ENCODE data around the gene GOLT1A. TPM values are rescaled to one million over a fixed set of nuclear protein-coding genes. Genes with fewer than 3 reads are reported as not detected.
A peak's percentile ranks its signal among the peaks of the same experiment; 100 is the strongest.
"Not testable (repeated sequence)": the region's sequence is repeated elsewhere in the genome, so short reads cannot be mapped to it uniquely, and the experiment has no call there.

GOLT1A gene
- total RNA-seq, 1 donor from 2014 or later = 4.2 TPM

DNA sequence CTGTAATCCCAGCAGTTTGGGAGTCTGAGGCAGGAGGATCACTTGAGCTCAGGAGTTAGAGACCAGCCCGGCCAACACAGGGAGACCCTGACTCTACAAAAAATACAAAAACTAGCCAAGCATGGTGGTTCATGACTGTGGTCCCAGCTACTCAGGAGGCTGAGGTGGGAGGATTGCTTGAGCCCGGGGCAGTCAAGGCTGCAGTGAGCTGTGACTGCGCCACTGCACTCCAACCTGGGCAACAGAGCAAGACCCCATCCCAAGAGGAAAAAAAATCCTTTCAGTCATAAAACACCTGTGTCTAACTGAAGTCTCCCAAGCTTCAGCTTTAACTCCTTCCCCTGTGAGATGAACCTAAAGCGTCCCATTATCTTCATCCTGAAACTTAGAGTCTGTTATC, 33.1 kb upstream of the GOLT1A start:
- Mint-ChIP-seq H3K4me3 (ENCODE audit: low read depth) (no peak overlapping the region), H3K4me1 (ENCODE audit: low read depth) (no peaks in the 10 kb centered on the region), H3K9me3 (ENCODE audit: low read depth) (no peaks in the 10 kb centered on the region), H3K27me3 (no peaks in the 10 kb centered on the region), H3K27ac (peak overlapping the region; percentile 64), H3K36me3 (ENCODE audit: insufficient read depth) (peaks cover 23% of the 10 kb centered on the region)
- TF ChIP-seq, protein P1, sequence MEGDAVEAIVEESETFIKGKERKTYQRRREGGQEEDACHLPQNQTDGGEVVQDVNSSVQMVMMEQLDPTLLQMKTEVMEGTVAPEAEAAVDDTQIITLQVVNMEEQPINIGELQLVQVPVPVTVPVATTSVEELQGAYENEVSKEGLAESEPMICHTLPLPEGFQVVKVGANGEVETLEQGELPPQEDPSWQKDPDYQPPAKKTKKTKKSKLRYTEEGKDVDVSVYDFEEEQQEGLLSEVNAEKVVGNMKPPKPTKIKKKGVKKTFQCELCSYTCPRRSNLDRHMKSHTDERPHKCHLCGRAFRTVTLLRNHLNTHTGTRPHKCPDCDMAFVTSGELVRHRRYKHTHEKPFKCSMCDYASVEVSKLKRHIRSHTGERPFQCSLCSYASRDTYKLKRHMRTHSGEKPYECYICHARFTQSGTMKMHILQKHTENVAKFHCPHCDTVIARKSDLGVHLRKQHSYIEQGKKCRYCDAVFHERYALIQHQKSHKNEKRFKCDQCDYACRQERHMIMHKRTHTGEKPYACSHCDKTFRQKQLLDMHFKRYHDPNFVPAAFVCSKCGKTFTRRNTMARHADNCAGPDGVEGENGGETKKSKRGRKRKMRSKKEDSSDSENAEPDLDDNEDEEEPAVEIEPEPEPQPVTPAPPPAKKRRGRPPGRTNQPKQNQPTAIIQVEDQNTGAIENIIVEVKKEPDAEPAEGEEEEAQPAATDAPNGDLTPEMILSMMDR (IDR thresholded peaks at IDR 0.05; ENCODE audit: unreplicated experiment) = no peak
- no peak for DNase-seq (ENCODE audit: low spot score, unreplicated experiment)

DNA sequence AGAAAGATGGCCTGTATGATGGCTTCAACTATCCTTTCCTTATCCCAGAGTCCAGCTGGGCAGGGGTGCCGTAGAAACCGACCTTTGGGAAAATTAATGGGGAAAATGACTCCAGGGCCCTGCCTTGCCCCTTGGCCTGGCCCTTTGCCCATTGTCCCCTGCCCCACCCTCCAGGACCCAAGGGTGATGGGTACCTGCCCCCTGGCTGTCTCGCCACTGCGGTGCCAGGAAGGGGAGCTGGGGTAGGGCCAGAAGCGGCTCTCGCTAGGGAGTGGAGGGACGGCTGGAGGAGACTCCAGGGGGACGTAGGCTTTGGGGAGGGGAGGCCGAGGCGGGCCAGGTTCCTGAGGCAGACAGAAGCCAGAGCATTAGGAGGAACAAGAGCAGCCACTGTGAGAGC, 29.1 kb upstream of the GOLT1A start:
- Mint-ChIP-seq H3K9me3 (ENCODE audit: low read depth) (no peaks in the 10 kb centered on the region), H3K4me3 (ENCODE audit: low read depth) (no peak overlapping the region), H3K36me3 (ENCODE audit: insufficient read depth) (peaks cover 37% of the 10 kb centered on the region), H3K4me1 (ENCODE audit: low read depth) (no peaks in the 10 kb centered on the region), H3K27me3 (no peaks in the 10 kb centered on the region), H3K27ac (no peak overlapping the region)
- DNase-seq (ENCODE audit: low spot score, unreplicated experiment) = no peak
- TF ChIP-seq, protein P1 (IDR thresholded peaks at IDR 0.05; ENCODE audit: unreplicated experiment) = no peak

GRCh38 chr1:204241914-204242313, 28.1 kb upstream of the GOLT1A start:
- Mint-ChIP-seq H3K9me3 (ENCODE audit: low read depth) (no peaks in the 10 kb centered on the region), H3K4me3 (ENCODE audit: low read depth) (no peak overlapping the region), H3K36me3 (ENCODE audit: insufficient read depth) (peaks cover 34% of the 10 kb centered on the region), H3K27ac (no peak overlapping the region), H3K4me1 (ENCODE audit: low read depth) (no peaks in the 10 kb centered on the region), H3K27me3 (no peaks in the 10 kb centered on the region)
- TF ChIP-seq, protein P1 (IDR thresholded peaks at IDR 0.05; ENCODE audit: unreplicated experiment) = no peak
- DNase-seq (ENCODE audit: low spot score, unreplicated experiment) = no peak

GRCh38 chr1:204241050-204241449, 27.3 kb upstream of the GOLT1A start:
- Mint-ChIP-seq H3K27me3 (no peaks in the 10 kb centered on the region), H3K4me1 (ENCODE audit: low read depth) (no peaks in the 10 kb centered on the region), H3K36me3 (ENCODE audit: insufficient read depth) (peaks cover 31% of the 10 kb centered on the region), H3K27ac (no peak overlapping the region), H3K4me3 (ENCODE audit: low read depth) (no peak overlapping the region), H3K9me3 (ENCODE audit: low read depth) (no peaks in the 10 kb centered on the region)
- DNase-seq (ENCODE audit: low spot score, unreplicated experiment) = no peak
- TF ChIP-seq, protein P1 (IDR thresholded peaks at IDR 0.05; ENCODE audit: unreplicated experiment) = no peak

GRCh38 chr1:204240233-204240632, 26.4 kb upstream of the GOLT1A start:
- Mint-ChIP-seq H3K27ac (no peak overlapping the region), H3K27me3 (no peaks in the 10 kb centered on the region), H3K4me1 (ENCODE audit: low read depth) (no peaks in the 10 kb centered on the region), H3K4me3 (ENCODE audit: low read depth) (no peak overlapping the region), H3K36me3 (ENCODE audit: insufficient read depth) (peaks cover 34% of the 10 kb centered on the region), H3K9me3 (ENCODE audit: low read depth) (no peaks in the 10 kb centered on the region)
- TF ChIP-seq, protein P1 (IDR thresholded peaks at IDR 0.05; ENCODE audit: unreplicated experiment) = no peak
- no peak for DNase-seq (ENCODE audit: low spot score, unreplicated experiment)

- H3K9me3 Mint-ChIP-seq (ENCODE audit: low read depth); DNase-seq (ENCODE audit: low spot score, unreplicated experiment); H3K27me3 Mint-ChIP-seq; H3K4me3 Mint-ChIP-seq (ENCODE audit: low read depth); H3K4me1 Mint-ChIP-seq (ENCODE audit: low read depth): not testable (repeated sequence)
- Mint-ChIP-seq H3K27ac (peak overlapping the region; percentile 13), H3K36me3 (ENCODE audit: insufficient read depth) (peaks cover 32% of the 10 kb centered on the region)
These were observed 25.6 kb upstream of the GOLT1A start for GRCh38 chr1:204239401-204239800.

- not testable (repeated sequence) for H3K27ac Mint-ChIP-seq; H3K9me3 Mint-ChIP-seq (ENCODE audit: low read depth); H3K27me3 Mint-ChIP-seq; H3K4me1 Mint-ChIP-seq (ENCODE audit: low read depth); DNase-seq (ENCODE audit: low spot score, unreplicated experiment); H3K4me3 Mint-ChIP-seq (ENCODE audit: low read depth)
- H3K36me3 Mint-ChIP-seq (ENCODE audit: insufficient read depth) = peaks cover 35% of the 10 kb centered on the region
These were observed 24.7 kb upstream of the GOLT1A start for GRCh38 chr1:204238520-204238919.

DNA sequence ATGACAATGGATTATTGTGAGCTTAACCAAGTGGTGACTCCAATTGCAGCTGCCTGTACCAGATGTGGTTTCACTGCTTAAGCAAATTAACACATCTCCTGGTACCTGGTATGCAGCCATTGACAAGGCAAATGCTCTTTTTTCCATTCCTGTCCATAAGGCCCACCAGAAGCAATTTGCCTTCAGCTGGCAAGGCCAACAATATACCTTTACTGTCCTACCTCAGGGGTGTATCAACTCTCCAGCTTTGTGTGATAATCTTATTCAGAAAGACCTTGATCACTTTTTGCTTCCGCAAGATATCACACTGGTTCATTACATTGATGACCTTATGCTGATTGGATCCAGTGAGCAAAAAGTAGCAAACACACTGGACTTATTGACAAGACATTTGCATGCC, 23.7 kb upstream of the GOLT1A start:
- H3K9me3 Mint-ChIP-seq (ENCODE audit: low read depth) = not testable (repeated sequence)

More for the DNA sequence above, 23.7 kb upstream of the GOLT1A start:
- not testable (repeated sequence) for H3K4me3 Mint-ChIP-seq (ENCODE audit: low read depth); DNase-seq (ENCODE audit: low spot score, unreplicated experiment); H3K27ac Mint-ChIP-seq; H3K4me1 Mint-ChIP-seq (ENCODE audit: low read depth); H3K27me3 Mint-ChIP-seq
- peaks cover 36% of the 10 kb centered on the region for H3K36me3 Mint-ChIP-seq (ENCODE audit: insufficient read depth)

Measured in progenitor cell of endocrine pancreas (in vitro differentiated cells).